HUES64 (cell line): Measurements from ENCODE around the gene BHLHA9.

Experiments used
- H3K27ac ChIP-seq: 2 replicates; pipeline ENCODE4 v1.7.0; 2013; ENCODE audit warnings: low read depth, low read length, inconsistent platforms
- H3K27me3 ChIP-seq: 2 replicates; pipeline ENCODE4 v1.6.1; 2013; ENCODE audit warnings: mild to moderate bottlenecking, low read length; ENCODE audit not compliant: insufficient read depth
- H3K36me3 ChIP-seq: 2 replicates; pipeline ENCODE4 v1.6.1; 2013; ENCODE audit warnings: mild to moderate bottlenecking, low read length; ENCODE audit not compliant: insufficient read depth
- H3K4me1 ChIP-seq: 2 replicates; pipeline ENCODE4 v1.6.1; 2013; ENCODE audit warnings: mild to moderate bottlenecking, low read length, moderate library complexity; ENCODE audit not compliant: insufficient read depth
- H3K4me3 ChIP-seq: 2 replicates; pipeline ENCODE4 v1.5.1; 2013; ENCODE audit warnings: mild to moderate bottlenecking, low read length, moderate library complexity
- H3K9ac ChIP-seq: 2 replicates; pipeline ENCODE4 v1.6.1; 2013; ENCODE audit warnings: mild to moderate bottlenecking, low read depth, low read length
- H3K9me3 ChIP-seq: 2 replicates; pipeline ENCODE4 v1.6.1; 2013; ENCODE audit warnings: low read depth, low read length; ENCODE audit not compliant: insufficient read depth
- WGBS: fragments of 150-250, 120-280 bp; methylation state at CpG from one replicate; pipeline ENCODE4 v1.1.7; 2013; ENCODE audit warnings: missing lambda C conversion rate; 5-methylcytosine and 5-hydroxymethylcytosine counted together

BHLHA9 gene

DNA sequence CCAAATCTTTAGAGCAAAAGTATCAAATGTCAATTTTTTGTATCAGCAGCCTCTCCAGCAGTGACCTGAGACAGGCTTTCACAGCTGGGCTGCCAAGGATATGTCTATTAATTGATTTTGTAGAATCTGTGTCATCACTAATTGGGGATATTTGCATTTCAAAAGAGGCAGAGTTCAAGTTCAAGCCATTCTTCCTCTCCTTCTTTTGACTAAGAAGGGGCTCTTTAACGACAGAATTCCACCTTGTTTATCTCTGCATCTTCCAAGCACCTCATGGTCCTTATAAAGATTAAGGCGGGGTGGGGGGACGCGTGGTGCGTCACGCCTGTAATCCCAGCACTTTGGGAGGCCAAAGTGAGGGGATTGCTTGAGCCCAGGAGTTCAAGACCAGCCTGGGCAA lies 15.2 kb upstream of the BHLHA9 start:
- no peak overlapping the region for H3K27ac ChIP-seq
- no peaks in the 10 kb centered on the region for H3K36me3 ChIP-seq
- no peak overlapping the region for H3K9ac ChIP-seq
- no peaks in the 10 kb centered on the region; the same call in 1 of the 2 replicates for H3K4me1 ChIP-seq
- no peaks in the 10 kb centered on the region for H3K9me3 ChIP-seq
- no peak overlapping the region for H3K4me3 ChIP-seq
- WGBS: 17% methylated on average over 6 of the region's 6 CpGs
- H3K27me3 ChIP-seq: peaks cover 14% of the 10 kb centered on the region

DNA sequence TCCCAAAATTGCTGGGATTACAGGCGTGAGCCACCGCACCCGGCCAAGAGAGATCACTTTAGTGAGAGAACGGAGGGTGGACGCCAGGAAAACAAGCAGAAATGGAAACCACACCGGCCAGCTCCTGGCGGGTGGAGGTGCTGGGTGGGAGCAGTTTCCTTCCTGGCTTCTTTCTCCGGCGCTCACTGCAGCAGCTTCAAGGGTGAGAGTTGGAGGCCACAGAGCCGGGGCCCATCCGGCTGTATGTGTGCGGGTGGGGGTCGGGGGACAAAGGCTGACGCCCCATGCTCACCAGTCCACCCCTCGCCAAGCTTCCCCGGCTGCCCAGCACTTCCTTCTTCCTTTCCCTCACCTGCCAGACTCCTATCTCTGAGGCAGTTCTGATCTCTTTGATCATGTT lies 13.5 kb upstream of the BHLHA9 start:
- no peaks in the 10 kb centered on the region for H3K36me3 ChIP-seq
- H3K27ac ChIP-seq: no peak overlapping the region
- peaks cover 26% of the 10 kb centered on the region for H3K27me3 ChIP-seq
- no peak overlapping the region for H3K9ac ChIP-seq
- no peak overlapping the region for H3K4me3 ChIP-seq
- no peaks in the 10 kb centered on the region for H3K9me3 ChIP-seq
- 92% methylated on average over 16 of the region's 16 CpGs for WGBS
- no peaks in the 10 kb centered on the region; the same call in 1 of the 2 replicates for H3K4me1 ChIP-seq

DNA sequence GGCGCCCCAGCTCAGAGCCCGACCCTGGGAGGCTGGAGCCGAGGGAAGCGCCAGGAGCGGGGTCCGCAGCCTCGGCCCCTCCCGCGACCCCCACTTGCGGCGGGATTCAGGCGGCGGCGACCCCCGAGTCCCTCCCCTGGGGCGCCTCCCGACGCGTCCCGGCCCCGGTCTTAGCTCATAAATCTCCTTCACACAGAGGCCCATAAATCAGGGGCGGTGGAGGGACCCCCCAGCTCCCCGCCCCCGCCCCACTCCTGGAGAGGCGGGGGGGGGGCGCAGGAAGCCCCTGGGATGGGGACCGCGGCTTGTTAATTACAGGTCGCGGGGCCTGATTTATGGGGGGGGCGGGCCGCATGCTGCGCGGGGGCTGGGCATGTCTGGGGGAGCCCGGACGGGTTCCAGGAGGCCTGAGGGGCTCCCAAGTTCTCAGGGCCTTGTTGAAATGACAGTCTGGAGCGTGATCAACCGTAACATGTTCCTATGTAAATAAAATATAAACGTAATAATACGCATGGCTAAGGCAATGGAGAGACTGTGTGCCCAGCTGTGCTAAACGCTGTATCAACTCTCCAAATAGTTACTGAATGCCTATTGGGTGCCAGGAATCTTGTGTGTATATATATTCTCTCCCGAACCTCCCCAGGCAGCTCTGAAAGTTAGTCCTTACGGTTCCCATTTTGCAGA lies 10.0 kb upstream of the BHLHA9 start:
- Histone ChIP-seq H3K9ac (peak overlapping the region; percentile 12; the same call in 1 of the 2 replicates), H3K4me1 (no peaks in the 10 kb centered on the region; the same call in none of the 2 replicates), H3K36me3 (no peaks in the 10 kb centered on the region), H3K27me3 (peaks cover 26% of the 10 kb centered on the region), H3K9me3 (no peaks in the 10 kb centered on the region), H3K4me3 (peak overlapping the region; percentile 45), H3K27ac (no peak overlapping the region)
- 23% methylated on average over 40 of the region's 43 CpGs for WGBS

DNA sequence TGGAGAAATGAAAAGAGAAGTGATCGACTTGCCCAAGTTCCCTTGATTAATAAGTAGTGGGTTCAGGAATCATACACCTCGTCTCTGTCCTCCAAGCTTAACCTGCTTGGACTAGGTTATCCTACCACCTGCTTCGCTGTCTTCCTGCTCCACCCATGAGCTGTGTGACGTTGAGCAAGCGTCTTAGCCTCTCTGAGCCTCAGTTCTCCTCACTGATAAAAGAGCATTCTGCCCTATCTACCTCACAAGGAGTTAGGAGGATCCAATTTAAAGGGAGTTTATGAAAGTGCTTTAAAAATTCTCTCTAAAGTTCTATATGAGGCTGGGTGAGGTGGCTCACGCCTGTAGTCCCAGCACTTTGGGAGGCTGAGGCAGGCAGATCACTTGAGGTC lies 9.5 kb upstream of the BHLHA9 start:
- no peaks in the 10 kb centered on the region; the same call in none of the 2 replicates for H3K4me1 ChIP-seq
- no peaks in the 10 kb centered on the region for H3K9me3 ChIP-seq
- peaks cover 26% of the 10 kb centered on the region for H3K27me3 ChIP-seq
- H3K4me3 ChIP-seq: no peak overlapping the region
- H3K27ac ChIP-seq: no peak overlapping the region
- WGBS: 95% methylated on average over 6 of the region's 6 CpGs
- H3K36me3 ChIP-seq: no peaks in the 10 kb centered on the region
- no peak overlapping the region for H3K9ac ChIP-seq

DNA sequence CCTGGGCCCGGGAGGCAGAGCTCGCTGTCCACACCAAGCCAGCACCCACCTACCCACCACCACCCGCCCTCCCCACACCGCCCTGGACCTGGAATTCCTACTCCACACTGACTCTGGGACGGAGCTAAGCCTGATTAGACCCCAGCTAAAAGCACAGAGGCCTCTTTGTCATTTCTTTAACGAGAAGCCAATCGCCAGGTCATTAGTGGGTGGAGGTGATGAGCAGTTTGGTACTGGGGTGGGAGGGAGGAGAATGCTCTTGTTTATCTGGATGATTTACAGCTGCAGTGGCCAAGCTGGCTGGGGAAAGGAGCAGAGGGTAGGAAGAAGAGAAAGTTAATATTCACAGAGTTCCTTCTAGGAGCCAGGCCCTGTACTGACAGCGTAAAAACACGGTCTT lies 6.0 kb upstream of the BHLHA9 start:
- Histone ChIP-seq H3K27me3 (peaks cover 20% of the 10 kb centered on the region), H3K27ac (no peak overlapping the region), H3K4me1 (peaks cover 4% of the 10 kb centered on the region; the same call in 1 of the 2 replicates), H3K9me3 (no peaks in the 10 kb centered on the region), H3K36me3 (no peaks in the 10 kb centered on the region), H3K9ac (no peak overlapping the region), H3K4me3 (no peak overlapping the region)
- WGBS: 84% methylated on average over 9 of the region's 9 CpGs

DNA sequence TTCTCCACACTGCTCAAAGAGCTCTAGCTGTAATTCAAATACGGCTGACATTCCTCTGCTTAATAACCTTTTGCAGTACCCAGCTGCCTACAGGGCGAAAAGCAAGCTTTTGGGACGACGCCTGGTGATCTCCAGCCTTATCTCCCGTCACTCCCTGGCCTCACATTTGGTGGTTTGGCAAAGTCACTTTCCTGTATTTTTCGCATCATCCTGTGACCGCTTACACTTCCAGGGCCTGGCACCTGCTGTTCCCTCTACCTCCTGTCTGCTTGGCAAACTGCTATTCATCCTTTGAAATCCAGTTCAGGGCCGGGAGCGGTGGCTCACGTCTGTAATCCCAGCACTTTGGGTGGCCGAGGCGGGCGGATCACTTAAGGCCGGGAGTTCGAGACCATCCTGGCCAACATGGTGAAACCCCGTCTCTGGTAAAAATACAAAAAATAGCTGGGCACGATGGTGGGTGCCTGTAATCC lies 2.7 kb upstream of the BHLHA9 start:
- Histone ChIP-seq H3K36me3 (no peaks in the 10 kb centered on the region), H3K9me3 (no peaks in the 10 kb centered on the region), H3K9ac (peak overlapping the region; percentile 79), H3K4me1 (peaks cover 4% of the 10 kb centered on the region; the same call in 1 of the 2 replicates), H3K27me3 (no peaks in the 10 kb centered on the region), H3K4me3 (peak overlapping the region; percentile 92), H3K27ac (peak overlapping the region; percentile 58; the same call in 1 of the 2 replicates)
- 40% methylated on average over 17 of the region's 17 CpGs for WGBS

DNA sequence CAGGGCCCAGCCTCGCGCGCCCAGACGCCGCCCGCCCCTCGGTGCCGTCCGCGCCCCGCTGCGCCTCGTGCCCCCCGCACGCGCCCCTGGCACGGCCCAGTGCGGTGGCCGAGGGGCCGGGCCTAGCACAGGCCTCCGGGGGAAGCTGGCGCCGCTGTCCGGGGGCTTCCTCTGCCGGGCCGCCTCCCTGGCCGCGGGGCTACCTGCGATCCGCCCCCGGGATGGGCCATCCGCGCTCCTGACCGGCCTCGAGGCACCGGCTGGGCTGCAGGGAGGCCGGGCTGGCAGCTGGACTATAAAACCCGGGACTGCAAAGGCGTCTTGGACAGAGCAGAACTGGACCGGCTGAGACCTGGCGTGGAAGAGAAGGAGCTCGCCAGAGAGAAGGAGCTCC lies 783 bp downstream of the BHLHA9 start:
- WGBS: 95% methylated on average over 42 of the region's 42 CpGs
- Histone ChIP-seq H3K4me1 (peaks cover 4% of the 10 kb centered on the region; the same call in 1 of the 2 replicates), H3K27me3 (no peaks in the 10 kb centered on the region), H3K9me3 (no peaks in the 10 kb centered on the region), H3K9ac (no peak overlapping the region), H3K27ac (no peak overlapping the region), H3K4me3 (no peak overlapping the region), H3K36me3 (no peaks in the 10 kb centered on the region)

DNA sequence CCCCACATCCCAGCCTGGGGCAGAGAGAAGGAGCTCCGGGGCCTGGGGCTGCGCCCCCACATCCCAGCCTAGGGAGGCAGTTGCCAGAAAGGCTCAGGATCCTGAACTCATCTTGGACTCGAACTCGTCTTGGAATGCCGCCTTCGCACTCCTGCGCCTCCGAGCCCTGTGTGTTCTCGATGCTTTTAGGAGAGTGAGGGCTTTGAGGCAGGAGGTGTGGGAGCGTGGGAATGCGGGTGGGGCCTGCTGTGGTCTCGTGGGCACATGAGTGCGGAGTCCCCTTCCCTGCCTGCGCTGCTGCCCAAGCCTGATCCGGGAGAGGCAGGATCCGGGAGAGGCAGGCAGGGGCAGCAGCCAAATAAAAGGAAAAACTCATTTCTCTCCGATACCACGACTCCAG lies 1.2 kb downstream of the BHLHA9 start:
- 91% methylated on average over 18 of the region's 18 CpGs for WGBS
- no peaks in the 10 kb centered on the region for H3K27me3 ChIP-seq
- no peak overlapping the region for H3K4me3 ChIP-seq
- no peak overlapping the region for H3K27ac ChIP-seq
- H3K9ac ChIP-seq: no peak overlapping the region
- no peaks in the 10 kb centered on the region for H3K36me3 ChIP-seq
- no peaks in the 10 kb centered on the region for H3K9me3 ChIP-seq
- peaks cover 4% of the 10 kb centered on the region; the same call in 1 of the 2 replicates for H3K4me1 ChIP-seq

DNA sequence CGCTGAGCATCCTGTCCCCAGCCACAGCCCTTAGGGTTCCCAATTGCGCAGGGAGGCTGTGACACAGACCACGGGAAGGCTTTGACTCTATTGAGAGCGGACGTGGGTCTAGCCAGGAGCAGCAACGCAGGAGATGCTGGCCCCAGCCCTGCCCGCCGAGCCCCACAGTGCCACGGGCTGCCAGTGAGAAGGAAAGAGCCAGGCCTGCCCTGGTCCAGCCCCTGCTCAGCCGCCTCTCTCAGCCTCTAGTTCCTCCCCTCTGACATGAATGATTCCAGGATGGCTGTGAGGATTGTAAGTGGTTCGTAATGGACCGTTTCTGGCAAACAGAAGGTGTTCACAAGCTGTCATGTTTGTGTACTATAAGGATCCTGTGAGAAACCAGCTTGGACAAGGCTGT lies 2.5 kb downstream of the BHLHA9 start:
- Histone ChIP-seq H3K4me3 (no peak overlapping the region), H3K27me3 (no peaks in the 10 kb centered on the region), H3K9ac (no peak overlapping the region), H3K9me3 (no peaks in the 10 kb centered on the region), H3K36me3 (no peaks in the 10 kb centered on the region), H3K27ac (no peak overlapping the region), H3K4me1 (no peaks in the 10 kb centered on the region)
- 92% methylated on average over 11 of the region's 12 CpGs for WGBS

DNA sequence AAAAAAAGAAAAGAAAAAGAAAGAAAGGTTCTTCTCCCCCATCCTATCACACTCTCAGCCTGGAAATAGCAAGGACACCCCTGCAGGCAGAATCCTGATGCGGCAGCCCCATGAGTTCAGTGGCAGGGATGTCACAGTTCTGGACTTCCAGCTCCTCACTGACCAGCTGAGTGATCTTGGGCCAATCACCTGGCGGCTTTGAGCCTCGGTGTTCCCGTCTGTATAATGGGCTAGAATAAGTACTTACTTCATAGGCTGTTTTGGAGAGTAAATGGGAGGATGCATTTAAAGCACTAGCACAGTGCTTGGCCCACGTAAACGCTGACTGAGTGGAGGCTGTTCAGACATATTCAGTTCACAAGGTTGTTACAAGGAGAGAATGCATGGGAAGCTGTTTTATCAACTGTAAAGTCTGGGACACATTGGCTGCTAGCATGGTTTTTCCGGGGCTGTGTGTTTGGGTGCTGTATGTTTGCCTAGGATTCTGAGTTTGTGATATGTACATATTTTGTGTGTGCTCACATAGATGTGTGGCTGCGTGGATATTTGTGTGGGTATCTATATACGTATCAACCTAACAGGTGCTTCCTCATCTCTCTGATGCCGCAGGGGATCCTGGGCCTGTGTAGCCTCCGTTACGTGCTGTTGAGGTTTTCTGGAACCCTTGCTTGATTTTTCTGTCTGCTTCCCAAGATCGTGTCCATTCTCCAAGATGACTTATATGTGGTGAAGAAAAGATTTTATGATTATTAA lies 3.4 kb downstream of the BHLHA9 start:
- no peaks in the 10 kb centered on the region for H3K27me3 ChIP-seq
- 87% methylated on average over 13 of the region's 13 CpGs for WGBS
- H3K9me3 ChIP-seq: no peaks in the 10 kb centered on the region
- no peak overlapping the region for H3K27ac ChIP-seq
- H3K4me1 ChIP-seq: no peaks in the 10 kb centered on the region
- H3K9ac ChIP-seq: no peak overlapping the region
- no peaks in the 10 kb centered on the region for H3K36me3 ChIP-seq
- H3K4me3 ChIP-seq: no peak overlapping the region

DNA sequence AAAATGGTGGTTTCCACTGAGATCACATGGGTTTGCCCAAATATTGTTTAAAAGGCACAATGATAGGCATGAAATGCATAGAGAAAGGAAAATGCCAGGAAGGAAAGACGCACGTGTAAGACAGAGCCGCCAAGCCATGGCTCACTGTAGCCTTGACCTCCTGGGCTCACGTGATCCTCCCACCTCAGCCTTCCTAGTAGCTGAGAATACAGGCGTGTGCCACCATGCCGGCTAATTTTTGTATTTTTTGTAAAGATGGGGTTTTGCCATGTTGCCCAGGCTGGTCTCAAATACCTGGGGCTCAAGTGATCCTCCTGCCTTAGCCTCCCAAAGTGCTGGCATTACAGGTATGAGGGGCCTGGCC lies 4.0 kb downstream of the BHLHA9 start:
- Histone ChIP-seq H3K27ac (no peak overlapping the region), H3K4me3 (no peak overlapping the region), H3K27me3 (no peaks in the 10 kb centered on the region), H3K9ac (no peak overlapping the region), H3K4me1 (no peaks in the 10 kb centered on the region), H3K36me3 (no peaks in the 10 kb centered on the region), H3K9me3 (no peaks in the 10 kb centered on the region)
- 97% methylated on average over 6 of the region's 6 CpGs for WGBS
